ENCODE data around the gene ADGRV1. TPM values are rescaled to one million over a fixed set of nuclear protein-coding genes. Genes with fewer than 3 reads are reported as not detected.

ADGRV1 gene
- total and polyA plus RNA-seq, 9 of the 15 experiments (the other 6 are each of a cell fraction or from before 2014, with no cell fraction given), result 21.7 to 156 (median 58.2) TPM

GRCh38 chr5:91022518-91022917 is 463.9 kb downstream of the ADGRV1 start:
- H3K36me3 ChIP-seq (ENCODE audit: control insufficient read depth, insufficient read depth, low read length), result no peaks in the 10 kb centered on the region
- peak in 1 of 4 experiments; percentile 7 for DNase-seq (ENCODE audit: extremely low read depth in 1 of 4, low spot score in 3 of 4)
- CTCF ChIA-PET (ENCODE audit: low intra/inter-chr PET ratio), result no interaction called here
- no TSS peak for BruUV-seq (replicated peaks)
- H3K79me2 ChIP-seq (ENCODE audit: control insufficient read depth, insufficient read depth, low read length), result no peaks in the 10 kb centered on the region
- POLR2A ChIA-PET, result interaction anchor here (1.0 kb wide), 1 partner anchor 9 kb away, joined by 4 read pairs; no protein-coding TSS in a partner anchor
- ATAC-seq, result no peak
- no peak overlapping the region for H3K27ac ChIP-seq (ENCODE audit: extremely low read depth, low read depth, low read length)
- no peaks in the 10 kb centered on the region for H3K9me3 ChIP-seq (replicated peaks; ENCODE audit: control insufficient read depth, insufficient read depth, low read depth, low read length)
- WGBS (ENCODE audit: insufficient coverage, low coverage, missing lambda C conversion rate), result 2% methylated on average over 2 of the region's 2 CpGs
- intact Hi-C loops (cut with micrococcal nuclease), result no loop called here
- no peak overlapping the region for H3K4me3 ChIP-seq
- no peak overlapping the region for H3K4me2 ChIP-seq (ENCODE audit: insufficient read depth, low read length)
- no peak overlapping the region for H3K9ac ChIP-seq (ENCODE audit: insufficient read depth in 1 of 2, low read depth in 2 of 2, low read length in 2 of 2)
- H3K27me3 ChIP-seq (ENCODE audit: control insufficient read depth in 2 of 2, insufficient read depth in 2 of 2, low read length in 2 of 2), result no peaks in the 10 kb centered on the region
- no peaks in the 10 kb centered on the region for H4K20me1 ChIP-seq (replicated peaks; ENCODE audit: control insufficient read depth, insufficient read depth, low read length)
- H2AFZ ChIP-seq (ENCODE audit: low read depth, low read length), result no peak overlapping the region
- FAIRE-seq, result no peak
- no peaks in the 10 kb centered on the region; a peak in 2 of 5 replicates for H3K4me1 ChIP-seq (replicated peaks in 1 of 2; ENCODE audit: control insufficient read depth in 2 of 2, insufficient read depth in 2 of 2, low read length in 2 of 2)
- in situ Hi-C loops (cut with MboI), result no loop called here
- no peaks in the 10 kb centered on the region for H3K9me1 ChIP-seq (ENCODE audit: control insufficient read depth, insufficient read depth, low read length)
- TF ChIP-seq FOXJ2 (tag; IDR thresholded peaks at IDR 0.05) (0 out of 2 replicates have a peak, but pooled peaks have one; percentile 57), CXXC5 (CRISPR knock-in tag; IDR thresholded peaks at IDR 0.05) (peak; percentile 87), JUN (IDR thresholded peaks at IDR 0.05; ENCODE audit: borderline replicate concordance, low read depth, low read length) (no peak), JUN (CRISPR knock-in tag; IDR thresholded peaks at IDR 0.05; ENCODE audit: borderline replicate concordance) (no peak), TEAD4 (IDR thresholded peaks at IDR 0.05; ENCODE audit: low read length) (peak; percentile 30; the same call in 1 of the 2 replicates), TEAD4 (CRISPR knock-in tag; IDR thresholded peaks at IDR 0.05; ENCODE audit: borderline replicate concordance) (no peak), HMGXB4 (CRISPR knock-in tag; IDR thresholded peaks at IDR 0.05) (no peak), ETV1 (tag; conservative IDR thresholded peaks at IDR 0.05; ENCODE audit: low read depth) (0 out of 2 replicates have a peak, but pooled peaks have one; percentile 17), LEF1 (IDR thresholded peaks at IDR 0.05) (peak; percentile 31; the same call in 1 of the 2 replicates), SMAD4 (CRISPR knock-in tag; conservative IDR thresholded peaks at IDR 0.05) (peak; percentile 27; the same call in 1 of the 2 replicates), NR2C2 (CRISPR knock-in tag; IDR thresholded peaks at IDR 0.05) (no peak), NR2C2 (tag; IDR thresholded peaks at IDR 0.05) (0 out of 2 replicates have a peak, but pooled peaks have one; percentile 13), RBFOX2 (IDR thresholded peaks at IDR 0.05; ENCODE audit: low read depth, low read length) (no peak), ZNF584 (CRISPR knock-in tag; IDR thresholded peaks at IDR 0.05; ENCODE audit: low read depth) (0 out of 2 replicates have a peak, but pooled peaks have one; percentile 62), PHB2 (IDR thresholded peaks at IDR 0.05; ENCODE audit: low read depth) (no peak), MEIS2 (IDR thresholded peaks at IDR 0.05; ENCODE audit: partially characterized antibody) (peak; percentile 95)
- TF ChIP-seq, protein P1, sequence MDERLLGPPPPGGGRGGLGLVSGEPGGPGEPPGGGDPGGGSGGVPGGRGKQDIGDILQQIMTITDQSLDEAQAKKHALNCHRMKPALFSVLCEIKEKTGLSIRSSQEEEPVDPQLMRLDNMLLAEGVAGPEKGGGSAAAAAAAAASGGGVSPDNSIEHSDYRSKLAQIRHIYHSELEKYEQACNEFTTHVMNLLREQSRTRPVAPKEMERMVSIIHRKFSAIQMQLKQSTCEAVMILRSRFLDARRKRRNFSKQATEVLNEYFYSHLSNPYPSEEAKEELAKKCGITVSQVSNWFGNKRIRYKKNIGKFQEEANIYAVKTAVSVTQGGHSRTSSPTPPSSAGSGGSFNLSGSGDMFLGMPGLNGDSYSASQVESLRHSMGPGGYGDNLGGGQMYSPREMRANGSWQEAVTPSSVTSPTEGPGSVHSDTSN (CRISPR knock-in tag; IDR thresholded peaks at IDR 0.05; ENCODE audit: low read depth), result no peak
- TF ChIP-seq, protein P1 (tag; conservative IDR thresholded peaks at IDR 0.05; ENCODE audit: low read depth), result peak; percentile 90
- TF ChIP-seq, protein P2, sequence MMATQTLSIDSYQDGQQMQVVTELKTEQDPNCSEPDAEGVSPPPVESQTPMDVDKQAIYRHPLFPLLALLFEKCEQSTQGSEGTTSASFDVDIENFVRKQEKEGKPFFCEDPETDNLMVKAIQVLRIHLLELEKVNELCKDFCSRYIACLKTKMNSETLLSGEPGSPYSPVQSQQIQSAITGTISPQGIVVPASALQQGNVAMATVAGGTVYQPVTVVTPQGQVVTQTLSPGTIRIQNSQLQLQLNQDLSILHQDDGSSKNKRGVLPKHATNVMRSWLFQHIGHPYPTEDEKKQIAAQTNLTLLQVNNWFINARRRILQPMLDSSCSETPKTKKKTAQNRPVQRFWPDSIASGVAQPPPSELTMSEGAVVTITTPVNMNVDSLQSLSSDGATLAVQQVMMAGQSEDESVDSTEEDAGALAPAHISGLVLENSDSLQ (IDR thresholded peaks at IDR 0.05), result peak; percentile 75

Measured in K562 (cell line).